H54 (cell line): ENCODE data around the gene DHX9.

ENCODE experiments used
- DNase-seq: peaks from one replicate; pipeline ENCODE4 v3.0.0; 2011; ENCODE audit warnings: low spot score, mixed read lengths; ENCODE audit not compliant: insufficient read length
- FAIRE-seq: peaks from 3 replicates; lab custom pipeline; 2011; peaks lifted over from hg19 to GRCh38; lab: Jason Lieb, UNC
- POLR2A ChIP-seq: IDR thresholded peaks from 2 replicates; pipeline ENCODE4 v1.6.1; 2011; ENCODE audit warnings: low read depth, mild to moderate bottlenecking, low read length

DHX9 gene

GRCh38 chr1:182855911-182856310, 16.8 kb downstream of the DHX9 start:
- DNase-seq = no peak
- FAIRE-seq = no peak
- no peak for TF ChIP-seq POLR2A

DNA sequence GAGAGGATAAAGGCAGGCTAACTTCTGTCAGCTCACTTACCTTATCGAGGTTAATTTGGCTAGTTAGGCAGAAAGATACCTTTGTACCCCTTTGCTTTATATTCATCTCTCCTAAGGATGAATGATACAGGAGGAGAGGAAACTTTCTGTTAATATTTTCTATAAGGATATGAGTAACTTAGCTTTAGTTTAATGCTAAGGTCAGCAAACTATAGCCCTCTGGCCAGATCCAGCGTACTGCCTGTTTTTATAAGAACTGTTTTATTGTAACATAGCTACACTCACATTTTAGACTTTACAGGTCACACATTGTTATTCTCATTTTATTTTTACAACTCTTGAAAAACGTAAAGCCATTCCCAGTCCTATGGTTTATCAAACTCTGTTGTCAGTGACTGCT, 18.1 kb downstream of the DHX9 start:
- TF ChIP-seq POLR2A = no peak
- DNase-seq (no peak), FAIRE-seq (no peak)

GRCh38 chr1:182860658-182861057, 21.5 kb downstream of the DHX9 start:
- FAIRE-seq = peak; percentile 11
- DNase-seq = no peak
- no peak for TF ChIP-seq POLR2A

- DNase-seq (no peak), FAIRE-seq (no peak)
- TF ChIP-seq POLR2A = no peak
Measured at GRCh38 chr1:182861994-182862393, 22.8 kb downstream of the DHX9 start.

DNA sequence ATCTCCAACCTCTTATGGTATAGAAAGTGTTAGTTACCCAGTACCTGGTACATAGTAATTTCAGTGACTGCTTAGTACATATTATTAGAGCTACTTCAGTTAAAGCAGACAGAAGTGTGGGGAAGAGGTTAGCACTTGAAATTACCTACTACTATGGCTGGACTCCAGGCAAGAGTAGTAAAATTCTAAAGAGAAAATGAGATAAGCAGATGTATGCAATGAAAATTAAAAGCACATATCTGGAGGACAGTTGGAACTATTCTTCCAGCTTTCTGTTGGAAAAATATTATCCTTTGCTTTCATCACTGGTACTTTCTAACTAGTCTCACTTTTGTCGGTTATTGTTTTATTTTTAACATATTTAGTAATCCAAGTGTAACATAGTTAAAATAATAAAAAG, 23.7 kb downstream of the DHX9 start:
- DNase-seq = no peak
- no peak for FAIRE-seq
- TF ChIP-seq POLR2A = no peak

GRCh38 chr1:182863940-182864339, 24.8 kb downstream of the DHX9 start:
- FAIRE-seq (no peak), DNase-seq (no peak)
- TF ChIP-seq POLR2A = no peak

DNA sequence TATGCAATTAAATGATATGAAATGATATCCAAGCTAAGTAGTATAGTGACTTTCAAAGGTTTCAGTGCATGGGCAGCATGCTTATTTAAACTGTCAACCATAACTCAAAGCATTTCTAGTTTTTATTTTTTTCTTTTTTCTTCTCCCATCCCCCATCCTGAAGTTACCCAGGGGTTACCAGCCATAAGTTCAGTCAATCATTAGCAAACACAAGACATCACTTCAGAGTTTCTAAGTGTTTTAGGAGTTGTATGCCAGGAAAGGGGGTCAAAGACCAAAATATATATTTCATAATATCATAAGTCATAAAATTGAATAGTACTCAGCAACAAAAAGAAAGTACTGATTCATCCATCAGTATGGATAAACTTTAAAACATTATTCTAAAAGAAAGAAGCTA, 28.7 kb downstream of the DHX9 start:
- no peak for TF ChIP-seq POLR2A
- DNase-seq (no peak), FAIRE-seq (no peak)

DNA sequence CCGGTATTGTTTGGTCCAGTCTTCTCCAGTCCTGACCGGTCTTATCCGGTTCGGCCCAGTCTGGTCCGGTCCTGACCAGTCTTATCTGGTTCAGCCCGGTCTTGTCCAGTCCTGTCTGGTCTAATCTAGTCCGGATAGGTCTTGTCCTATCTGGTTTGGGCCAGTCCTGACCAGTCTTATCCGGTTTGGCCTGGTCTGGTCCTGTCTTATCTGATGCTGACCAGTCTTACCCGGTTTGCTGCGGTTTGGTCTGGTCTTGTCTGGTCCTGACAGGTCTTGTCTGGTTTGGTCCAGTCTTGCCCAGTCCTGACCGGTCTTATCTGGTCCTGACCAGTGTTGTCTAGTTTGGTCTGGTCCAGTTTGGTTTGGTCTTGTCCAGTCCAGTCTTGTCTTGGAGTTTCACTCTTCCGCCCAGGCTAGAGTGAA, 30.1 kb downstream of the DHX9 start:
- FAIRE-seq = no peak
- TF ChIP-seq POLR2A = no peak
- DNase-seq = no peak

DNA sequence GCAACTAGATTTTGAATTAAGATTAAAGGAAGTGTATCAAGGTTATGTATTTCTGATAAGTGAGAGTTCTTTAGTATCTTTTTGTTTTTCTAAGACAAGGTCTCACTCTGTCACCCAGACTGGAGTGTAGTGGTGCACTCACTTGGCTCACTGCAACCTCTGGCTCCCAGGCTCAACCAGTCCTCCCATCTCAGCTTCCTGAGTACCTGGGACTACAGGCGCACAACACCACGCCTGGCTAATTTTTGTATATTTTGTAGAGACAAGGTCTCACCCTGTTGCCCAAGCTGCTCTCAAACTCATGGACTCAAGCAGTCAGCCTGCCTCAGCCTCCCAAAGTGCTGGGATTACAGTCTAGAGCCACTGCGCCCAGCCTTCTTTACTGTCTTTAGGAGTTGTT, 33.7 kb downstream of the DHX9 start:
- no peak for TF ChIP-seq POLR2A
- FAIRE-seq = no peak
- DNase-seq = no peak

- TF ChIP-seq POLR2A = no peak
- no peak for DNase-seq
- no peak for FAIRE-seq
Measured at GRCh38 chr1:182875889-182876288, 36.7 kb downstream of the DHX9 start.

DNA sequence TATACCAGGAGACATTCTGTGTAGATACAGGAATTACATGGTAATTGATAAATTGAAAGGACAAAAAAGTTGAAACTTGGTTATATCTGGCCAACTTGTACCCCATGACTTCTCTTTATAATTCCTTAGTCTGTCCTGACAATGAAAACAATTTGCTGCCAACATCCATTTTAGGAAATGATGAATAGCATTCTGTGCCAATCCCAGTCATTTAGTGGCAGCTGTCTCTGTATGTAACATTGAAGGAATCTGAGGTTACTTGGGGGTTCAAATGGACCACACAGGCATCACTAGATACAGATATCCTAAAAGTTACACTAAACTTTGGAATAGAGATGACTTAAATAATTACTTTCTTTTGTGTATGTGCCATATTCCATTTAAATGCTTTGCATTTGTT, 38.2 kb downstream of the DHX9 start:
- DNase-seq = no peak
- no peak for TF ChIP-seq POLR2A
- no peak for FAIRE-seq

DNA sequence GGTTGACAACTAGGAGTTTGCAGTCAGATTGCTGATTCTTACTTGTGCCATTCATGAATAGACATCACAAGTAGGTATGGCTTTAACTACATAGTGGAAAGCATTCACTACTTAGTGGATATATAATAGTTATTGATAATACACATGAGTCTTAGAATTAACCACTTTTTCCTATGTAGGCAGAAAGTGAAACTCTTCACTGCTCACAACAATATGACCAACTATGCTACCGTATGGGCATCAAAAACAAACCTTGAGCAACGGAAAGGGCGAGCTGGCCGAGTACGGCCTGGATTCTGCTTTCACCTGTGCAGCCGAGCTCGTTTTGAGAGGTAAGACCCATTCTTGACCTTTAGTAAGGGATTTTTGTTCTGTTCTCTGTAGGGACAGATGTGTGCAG, 38.7 kb downstream of the DHX9 start:
- TF ChIP-seq POLR2A = no peak
- FAIRE-seq (no peak), DNase-seq (no peak)

DNA sequence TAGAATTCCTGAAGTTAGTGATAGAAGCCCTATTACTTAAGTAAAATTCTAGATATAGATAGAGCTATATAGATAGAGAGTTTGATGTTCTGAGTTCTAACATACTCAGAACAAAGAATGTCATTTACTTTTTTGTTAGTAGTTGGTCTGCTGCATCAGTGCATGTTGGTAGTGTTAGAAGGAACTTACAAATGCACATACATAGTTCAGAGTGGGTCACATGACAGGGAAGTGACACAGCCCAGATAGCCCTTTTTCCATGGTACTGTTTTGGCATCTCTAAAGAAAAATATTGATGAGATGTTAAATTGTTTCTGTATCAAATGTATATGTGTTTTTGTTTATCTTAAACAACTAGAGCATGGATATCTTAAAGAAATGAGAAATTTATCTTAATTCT, 45.7 kb downstream of the DHX9 start:
- DNase-seq (no peak), FAIRE-seq (no peak)
- TF ChIP-seq POLR2A = no peak

- DNase-seq = no peak
- FAIRE-seq = no peak
- TF ChIP-seq POLR2A = no peak
Measured at GRCh38 chr1:182885591-182885990, 46.4 kb downstream of the DHX9 start.

DNA sequence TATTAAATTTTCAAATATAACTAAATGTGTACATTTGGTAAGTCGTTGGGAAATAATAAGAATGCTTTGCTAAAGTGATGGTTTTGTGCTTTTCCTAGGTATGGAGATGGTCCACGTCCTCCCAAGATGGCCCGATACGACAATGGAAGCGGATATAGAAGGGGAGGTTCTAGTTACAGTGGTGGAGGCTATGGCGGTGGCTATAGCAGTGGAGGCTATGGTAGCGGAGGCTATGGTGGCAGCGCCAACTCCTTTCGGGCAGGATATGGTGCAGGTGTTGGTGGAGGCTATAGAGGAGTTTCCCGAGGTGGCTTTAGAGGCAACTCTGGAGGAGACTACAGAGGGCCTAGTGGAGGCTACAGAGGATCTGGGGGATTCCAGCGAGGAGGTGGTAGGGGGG, 47.8 kb downstream of the DHX9 start:
- no peak for DNase-seq
- TF ChIP-seq POLR2A = no peak
- no peak for FAIRE-seq
